Ectodermal cell (in vitro differentiated cells): Measurements from ENCODE around the gene SLC32A1.
A peak's percentile ranks its signal among the peaks of the same experiment; 100 is the strongest.

Source experiments
- H3K27ac ChIP-seq: 2 replicates; pipeline ENCODE4 v1.7.0; 2013; ENCODE audit warnings: mild to moderate bottlenecking, low read depth, low read length; ENCODE audit not compliant: insufficient read depth, poor library complexity, severe bottlenecking
- H3K27me3 ChIP-seq: 2 replicates; pipeline ENCODE4 v1.7.0; 2013; ENCODE audit warnings: mild to moderate bottlenecking, low read length; ENCODE audit not compliant: insufficient read depth, control insufficient read depth, poor library complexity, severe bottlenecking
- H3K36me3 ChIP-seq: one replicate; pipeline ENCODE4 v1.7.0; 2013; ENCODE audit warnings: low read length; ENCODE audit not compliant: control insufficient read depth, insufficient read depth
- H3K4me1 ChIP-seq: one replicate; pipeline ENCODE4 v1.7.0; 2013; ENCODE audit warnings: low read length; ENCODE audit not compliant: control insufficient read depth, insufficient read depth
- H3K4me3 ChIP-seq: 2 replicates; pipeline ENCODE4 v1.7.0; 2013; ENCODE audit warnings: low read depth, low read length, control low read depth; ENCODE audit not compliant: insufficient read depth
- H3K9me3 ChIP-seq: 2 replicates; pipeline ENCODE4 v1.7.0; 2013; ENCODE audit warnings: mild to moderate bottlenecking, low read length, moderate library complexity; ENCODE audit not compliant: control insufficient read depth
- WGBS, 2 experiments: methylation state at CpG; one replicate each; pipeline ENCODE4 v1.1.7; 2013; ENCODE audit warnings: missing lambda C conversion rate in 2 of 2; 5-methylcytosine and 5-hydroxymethylcytosine counted together

The SLC32A1 gene

DNA sequence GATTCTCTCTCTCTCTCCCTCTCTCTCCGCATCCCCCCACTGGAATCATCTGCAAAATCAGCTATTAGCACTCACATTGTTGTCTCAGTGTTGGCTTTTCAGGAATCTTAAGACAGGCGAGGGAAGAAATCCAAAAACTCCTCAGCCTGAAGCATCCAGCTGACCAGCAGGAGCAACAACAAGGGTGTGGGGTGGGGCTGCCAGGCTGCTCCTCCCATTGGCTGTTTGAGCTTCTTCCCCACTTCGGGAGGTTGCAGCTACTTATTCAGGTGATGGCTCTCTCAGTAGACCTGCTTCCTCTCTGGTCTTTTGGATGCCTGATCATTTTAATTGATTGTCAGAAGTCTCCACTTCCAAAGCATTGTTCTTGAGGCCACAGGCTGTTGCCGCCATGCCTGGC is 24.1 kb upstream of the SLC32A1 start:
- Histone ChIP-seq H3K27ac (peak overlapping the region; percentile 73), H3K4me3 (no peak overlapping the region), H3K9me3 (no peaks in the 10 kb centered on the region)

DNA sequence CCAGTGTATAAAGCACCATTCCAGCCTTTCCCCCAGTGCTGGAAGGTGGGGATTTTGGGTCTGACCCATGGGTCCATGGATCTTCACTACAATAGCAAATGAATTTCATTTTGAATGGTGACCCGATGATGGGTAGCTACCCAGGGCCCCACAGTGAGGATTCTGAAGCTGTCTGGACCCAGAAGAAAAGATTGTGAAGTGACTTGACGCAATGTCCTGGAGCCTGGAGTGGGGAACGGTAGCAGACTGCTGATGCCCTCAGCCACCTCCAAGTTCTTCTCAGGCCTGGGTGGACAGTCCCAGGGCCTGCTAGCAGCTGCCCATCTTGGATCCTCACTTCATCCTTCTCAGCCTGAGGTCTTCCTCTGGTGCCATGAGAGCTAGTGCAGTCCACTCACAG is 23.4 kb upstream of the SLC32A1 start:
- 70 to 78% methylated on average over 3 of the region's 3 CpGs for WGBS, 2 experiments
- Histone ChIP-seq H3K4me3 (no peak overlapping the region), H3K27me3 (peaks cover 4% of the 10 kb centered on the region), H3K9me3 (no peaks in the 10 kb centered on the region), H3K4me1 (peaks cover 17% of the 10 kb centered on the region), H3K36me3 (no peaks in the 10 kb centered on the region), H3K27ac (no peak overlapping the region)

More for the DNA sequence above, 24.1 kb upstream of the SLC32A1 start:
- H3K36me3 ChIP-seq = no peaks in the 10 kb centered on the region
- peaks cover 4% of the 10 kb centered on the region for H3K27me3 ChIP-seq
- H3K4me1 ChIP-seq = peaks cover 17% of the 10 kb centered on the region
- 57 to 65% methylated on average over 4 of the region's 4 CpGs for WGBS, 2 experiments

DNA sequence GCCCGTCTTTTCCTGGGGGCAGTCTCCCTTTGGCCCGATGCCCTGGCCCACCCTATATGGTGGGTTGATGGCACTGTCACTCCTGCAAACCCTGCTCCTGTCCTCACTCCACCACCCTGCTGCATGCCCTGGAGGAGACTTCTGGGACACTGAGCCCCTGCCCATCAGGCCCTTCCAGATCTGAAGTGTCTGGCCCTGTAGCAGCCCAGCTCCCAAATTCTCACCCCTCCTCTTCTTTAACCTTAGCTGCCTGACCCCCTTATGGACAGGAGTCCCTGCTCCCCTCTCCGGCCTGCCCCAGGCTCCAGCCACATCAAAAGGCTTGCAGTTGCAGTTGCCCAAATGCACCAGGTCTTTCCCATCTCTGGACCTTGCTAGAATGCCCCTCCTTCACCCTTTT is 20.8 kb upstream of the SLC32A1 start:
- Histone ChIP-seq H3K9me3 (no peaks in the 10 kb centered on the region), H3K4me1 (peaks cover 23% of the 10 kb centered on the region), H3K27ac (no peak overlapping the region), H3K27me3 (no peaks in the 10 kb centered on the region), H3K4me3 (no peak overlapping the region), H3K36me3 (no peaks in the 10 kb centered on the region)
- whole genome bisulfite sequencing, 2 experiments = 73 to 77% methylated on average over 3 of the region's 3 CpGs

DNA sequence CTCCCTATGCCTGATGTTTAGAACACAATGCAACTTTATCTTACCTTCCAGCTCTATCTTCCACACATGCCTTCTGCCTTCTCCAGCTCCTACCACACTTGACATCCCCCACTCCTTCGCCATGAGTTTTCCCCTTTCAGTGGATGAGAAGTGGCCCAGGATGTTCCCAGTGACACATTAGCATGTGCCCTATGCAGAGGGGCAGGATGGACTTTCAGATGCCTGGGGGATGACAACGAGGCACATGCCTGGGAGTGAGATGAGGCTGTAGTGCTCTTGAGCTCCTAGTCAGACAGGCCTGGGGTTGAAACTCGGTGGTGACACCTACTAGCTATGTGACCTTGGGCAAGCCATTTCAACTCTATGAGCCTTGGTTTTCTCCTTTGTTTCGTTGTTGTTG is 20.1 kb upstream of the SLC32A1 start:
- H3K27ac ChIP-seq = no peak overlapping the region
- H3K4me1 ChIP-seq = peaks cover 23% of the 10 kb centered on the region
- H3K4me3 ChIP-seq = no peak overlapping the region
- WGBS, 2 experiments = 78 to 82% methylated on average over 4 of the region's 4 CpGs
- no peaks in the 10 kb centered on the region for H3K27me3 ChIP-seq
- no peaks in the 10 kb centered on the region for H3K9me3 ChIP-seq
- no peaks in the 10 kb centered on the region for H3K36me3 ChIP-seq

DNA sequence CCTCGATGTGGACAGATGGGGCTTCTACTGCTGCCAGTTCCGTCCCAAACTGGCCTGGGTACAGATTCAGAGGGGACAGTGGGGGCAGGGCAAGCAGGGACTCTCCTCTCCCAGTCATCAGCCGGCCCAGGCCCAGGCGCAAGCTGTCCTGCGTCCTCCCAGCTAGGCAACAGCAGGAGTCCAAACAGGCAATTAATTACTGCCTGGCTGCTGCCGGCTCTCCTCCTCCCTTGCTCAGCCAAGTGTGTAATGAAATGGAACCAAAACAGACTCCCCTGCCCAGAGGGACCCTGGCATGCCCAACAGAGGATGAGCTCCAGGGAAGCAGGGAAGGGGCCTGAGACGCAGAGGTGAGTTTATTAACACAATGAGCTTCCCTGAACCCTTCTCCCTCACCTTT is 17.8 kb upstream of the SLC32A1 start:
- Histone ChIP-seq H3K9me3 (no peaks in the 10 kb centered on the region), H3K27me3 (no peaks in the 10 kb centered on the region), H3K4me1 (peaks cover 6% of the 10 kb centered on the region), H3K36me3 (no peaks in the 10 kb centered on the region), H3K4me3 (no peak overlapping the region), H3K27ac (no peak overlapping the region)
- 13 to 14% methylated on average over 7 of the region's 7 CpGs for WGBS, 2 experiments

DNA sequence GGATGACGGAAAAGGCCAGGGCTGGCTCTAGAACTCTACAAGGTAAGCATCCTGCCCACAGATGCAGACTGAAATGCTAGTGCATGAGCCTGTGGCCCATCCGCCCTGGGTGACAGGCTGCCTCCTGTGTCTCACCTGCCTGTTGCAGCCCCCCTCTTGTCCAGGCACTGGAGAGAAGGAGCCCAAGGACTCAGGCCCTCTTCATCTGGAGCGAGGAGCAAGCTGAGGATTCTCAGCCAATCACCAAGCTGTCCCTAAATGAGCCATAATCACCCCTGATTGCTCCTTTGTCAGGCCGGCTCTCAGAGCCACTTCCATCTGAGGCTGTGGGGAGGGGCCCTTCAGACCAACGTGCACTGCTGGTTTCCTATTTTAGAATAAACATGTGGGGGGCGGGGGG is 10.0 kb upstream of the SLC32A1 start:
- Histone ChIP-seq H3K27ac (no peak overlapping the region), H3K36me3 (no peaks in the 10 kb centered on the region), H3K4me1 (peaks cover under 1% of the 10 kb centered on the region), H3K27me3 (peaks cover 19% of the 10 kb centered on the region), H3K9me3 (no peaks in the 10 kb centered on the region), H3K4me3 (no peak overlapping the region)
- WGBS, 2 experiments = 47 to 49% methylated on average over 6 of the region's 6 CpGs

DNA sequence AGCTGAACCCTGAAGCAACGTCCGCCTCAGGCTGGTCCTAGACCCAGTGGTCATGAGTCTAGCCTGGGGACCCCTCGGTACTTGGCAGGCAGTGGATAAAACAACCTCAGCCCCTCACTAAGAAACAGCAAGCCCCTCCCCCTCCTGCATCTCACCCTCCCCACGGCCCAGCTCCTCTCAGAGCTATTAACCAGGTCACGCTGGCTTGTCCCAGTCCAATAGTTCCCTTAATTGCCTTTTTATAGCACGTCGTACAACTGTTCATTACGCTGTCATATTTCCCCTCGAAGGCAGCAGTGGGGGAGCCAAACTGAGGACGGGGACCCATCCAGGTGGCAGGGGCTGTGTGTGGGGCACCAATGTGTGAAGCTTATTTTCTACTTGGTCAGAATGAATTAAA is 8.6 kb upstream of the SLC32A1 start:
- no peak overlapping the region for H3K27ac ChIP-seq
- peaks cover 14% of the 10 kb centered on the region for H3K4me1 ChIP-seq
- H3K4me3 ChIP-seq = no peak overlapping the region
- H3K27me3 ChIP-seq = peaks cover 33% of the 10 kb centered on the region
- no peaks in the 10 kb centered on the region for H3K9me3 ChIP-seq
- WGBS, 2 experiments = 81 to 82% methylated on average over 10 of the region's 10 CpGs
- no peaks in the 10 kb centered on the region for H3K36me3 ChIP-seq

DNA sequence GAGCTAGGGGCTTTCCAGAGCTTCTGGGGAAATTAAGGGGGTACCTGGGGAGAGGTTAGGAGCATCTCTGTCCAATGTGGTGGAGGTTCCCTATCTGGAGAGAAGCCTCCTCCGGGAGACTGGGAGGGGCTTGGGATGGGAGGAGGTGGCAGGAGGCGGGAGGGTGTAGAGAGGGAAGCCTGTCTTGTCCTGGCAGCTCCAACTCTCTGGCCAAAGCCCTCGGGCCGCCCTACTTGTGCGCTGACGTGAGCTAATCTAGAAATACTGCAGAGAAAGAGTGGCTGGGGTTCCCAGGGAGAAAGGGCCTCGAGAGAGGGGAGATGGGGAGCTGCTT is 1.6 kb upstream of the SLC32A1 start:
- peaks cover 99% of the 10 kb centered on the region for H3K27me3 ChIP-seq
- H3K4me3 ChIP-seq = no peak overlapping the region
- 1% methylated on average over 7 of the region's 7 CpGs for WGBS, 2 experiments

DNA sequence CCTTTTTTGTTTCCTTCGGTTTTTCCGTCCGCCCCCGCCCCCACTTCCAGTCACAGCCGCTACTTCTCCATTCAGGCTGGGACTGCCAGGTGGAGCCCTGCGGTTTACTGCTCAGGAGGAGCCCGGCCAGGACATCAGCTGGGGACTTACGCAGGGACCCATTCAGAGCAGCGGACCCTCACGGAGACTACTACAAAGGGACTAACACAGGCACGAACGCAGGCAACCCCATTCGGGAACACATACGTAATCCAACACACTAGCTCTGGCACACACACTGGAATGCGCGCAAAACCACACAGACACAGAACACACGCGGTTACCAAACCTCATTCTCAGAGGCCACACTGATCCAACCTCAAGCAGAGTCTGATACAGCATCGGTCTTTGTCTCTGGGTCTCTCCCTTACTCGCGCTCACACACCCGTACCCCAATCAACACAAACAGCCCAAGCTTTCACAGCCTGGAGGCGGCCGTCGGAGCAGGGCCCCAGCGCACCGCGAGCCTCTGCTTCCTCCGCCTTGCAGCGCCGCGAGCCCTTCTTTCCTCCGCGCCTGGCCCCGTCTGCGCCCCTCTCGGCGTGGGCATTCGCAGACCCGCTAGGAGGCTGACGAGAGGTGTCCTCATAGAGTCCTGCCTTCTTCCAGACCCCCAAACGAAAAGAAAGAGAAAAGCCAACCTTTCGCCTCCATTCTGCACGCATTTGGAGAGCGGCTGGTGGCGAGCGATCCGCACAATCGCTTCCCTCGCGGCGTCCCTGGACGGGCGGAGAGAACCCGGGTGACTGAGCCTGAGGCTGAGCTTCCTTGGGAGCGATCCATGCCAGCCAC is 1.1 kb upstream of the SLC32A1 start:
- peaks cover 31% of the 10 kb centered on the region for H3K4me1 ChIP-seq
- no peaks in the 10 kb centered on the region for H3K36me3 ChIP-seq
- H3K9me3 ChIP-seq = no peaks in the 10 kb centered on the region
- H3K4me3 ChIP-seq = peak overlapping the region; percentile 16
- 1 to 2% methylated on average over 56 of the region's 56 CpGs for WGBS, 2 experiments
- no peak overlapping the region for H3K27ac ChIP-seq
- peaks cover 100% of the 10 kb centered on the region for H3K27me3 ChIP-seq

More for the DNA sequence above, 1.6 kb upstream of the SLC32A1 start:
- Histone ChIP-seq H3K36me3 (no peaks in the 10 kb centered on the region), H3K27ac (no peak overlapping the region), H3K9me3 (no peaks in the 10 kb centered on the region), H3K4me1 (peaks cover 31% of the 10 kb centered on the region)

DNA sequence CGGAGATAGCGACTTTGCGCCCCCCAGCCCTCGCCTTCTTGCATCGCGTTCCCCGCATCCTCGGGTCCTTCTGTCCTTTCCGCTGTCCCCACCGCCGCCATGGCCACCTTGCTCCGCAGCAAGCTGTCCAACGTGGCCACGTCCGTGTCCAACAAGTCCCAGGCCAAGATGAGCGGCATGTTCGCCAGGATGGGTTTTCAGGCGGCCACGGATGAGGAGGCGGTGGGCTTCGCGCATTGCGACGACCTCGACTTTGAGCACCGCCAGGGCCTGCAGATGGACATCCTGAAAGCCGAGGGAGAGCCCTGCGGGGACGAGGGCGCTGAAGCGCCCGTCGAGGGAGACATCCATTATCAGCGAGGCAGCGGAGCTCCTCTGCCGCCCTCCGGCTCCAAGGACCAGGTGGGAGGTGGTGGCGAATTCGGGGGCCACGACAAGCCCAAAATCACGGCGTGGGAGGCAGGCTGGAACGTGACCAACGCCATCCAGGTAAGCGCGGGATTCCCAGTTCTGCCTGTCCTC is 401 bp downstream of the SLC32A1 start:
- WGBS, 2 experiments = 1 to 2% methylated on average over 46 of the region's 46 CpGs

More for the DNA sequence above, 401 bp downstream of the SLC32A1 start:
- H3K9me3 ChIP-seq = no peaks in the 10 kb centered on the region
- no peaks in the 10 kb centered on the region for H3K36me3 ChIP-seq
- peak overlapping the region; percentile 24 for H3K4me3 ChIP-seq
- peaks cover 100% of the 10 kb centered on the region for H3K27me3 ChIP-seq
- H3K27ac ChIP-seq = no peak overlapping the region
- peaks cover 35% of the 10 kb centered on the region for H3K4me1 ChIP-seq
